A549 (cell line): ENCODE measurements around the gene TCERG1L. TPM values are rescaled to one million over a fixed set of nuclear protein-coding genes. Genes with fewer than 3 reads are reported as not detected.

Experiments
- ATAC-seq, 2 experiments: fragments of 200-7000 bp in 1 of 2; fragments of >200 bp in 1 of 2; cut with Nextera tagmentation in 1 of 2; cut with Tn5 transposase in 1 of 2; 3 replicates each; pipeline versions ENCODE4 v1.8.0 to v1.9.1; 2018 to 2020; ENCODE audit warnings: mild to moderate bottlenecking in 1 of 2, moderate library complexity in 1 of 2
- CTCF ChIA-PET: fragments of 300-600 bp; sonication (Branson Sonifier 250); formaldehyde crosslinking; extraction: SDS; loops from one replicate; lab custom pipeline; 2021; ENCODE audit warnings: antibody characterized with exemption, inconsistent platforms; lab: Yijun Ruan, JAX
- POLR2A ChIA-PET: fragments of 350-600 bp; formaldehyde crosslinking; extraction: SDS; loops from one replicate; lab custom pipeline; 2021; ENCODE audit warnings: antibody characterized with exemption, inconsistent platforms; lab: Yijun Ruan, JAX
- DNase-seq, 2 experiments: peaks; one replicate each; pipeline versions ENCODE4 v3.0.0 to v3.0.0-alpha.2; 2011 to 2016; ENCODE audit warnings: low read depth in 1 of 2, low spot score in 1 of 2
- FAIRE-seq: peaks from 2 replicates; lab custom pipeline; 2011; peaks lifted over from hg19 to GRCh38; lab: Jason Lieb, UNC
- H3K27ac ChIP-seq, 2 experiments: fragments of >200 bp; sonication (Bioruptor Twin); formaldehyde crosslinking; 3 replicates each; pipeline ENCODE4 v1.5.1; 2016 to 2017
- H3K4me1 ChIP-seq: fragments of >200 bp; sonication (Bioruptor Twin); formaldehyde crosslinking; 3 replicates; pipeline ENCODE4 v1.6.1; 2016
- H3K4me2 ChIP-seq: fragments of >200 bp; sonication (Bioruptor Twin); formaldehyde crosslinking; 3 replicates; pipeline ENCODE4 v1.6.1; 2016
- H3K4me3 ChIP-seq: fragments of >200 bp; sonication (Bioruptor Twin); formaldehyde crosslinking; 3 replicates; pipeline ENCODE4 v1.5.1; 2016
- H3K9me3 ChIP-seq: fragments of >200 bp; sonication (Bioruptor Twin); formaldehyde crosslinking; 3 replicates; pipeline ENCODE4 v1.6.1; 2016
- BCL3 ChIP-seq: fragments of >200 bp; sonication (Bioruptor Twin); formaldehyde crosslinking; IDR thresholded peaks from 3 replicates; pipeline ENCODE4 v1.6.1; 2016
- CBX8 ChIP-seq: fragments of 200-600 bp; sonication (generic); IDR thresholded peaks from 2 replicates; pipeline ENCODE4 v1.6.1; 2016
- EHF ChIP-seq: fragments of 250-450 bp; sonication (Bioruptor Pico); IDR thresholded peaks from 2 replicates; pipeline ENCODE4 v1.5.0; 2020; ENCODE audit warnings: mild to moderate bottlenecking
- EHMT2 ChIP-seq: fragments of 200-600 bp; sonication (generic); IDR thresholded peaks from 2 replicates; pipeline ENCODE4 v1.6.1; 2016; ENCODE audit warnings: antibody characterized with exemption, low read depth, mild to moderate bottlenecking, moderate library complexity
- ELK1 ChIP-seq: fragments of 150-350 bp; IDR thresholded peaks from 2 replicates; pipeline ENCODE4 v1.6.1; 2014; ENCODE audit warnings: low read depth, mild to moderate bottlenecking, low read length
- FOSL2 ChIP-seq, 2 experiments: fragments of 450-650 bp in 1 of 2; fragments of >200 bp in 1 of 2; sonication (Bioruptor Twin) in 1 of 2; formaldehyde crosslinking; IDR thresholded peaks; 2 replicates each; pipeline versions ENCODE4 v1.5.0 to v1.6.1; 2016 to 2020; ENCODE audit warnings: mild to moderate bottlenecking in 1 of 2, moderate library complexity in 1 of 2
- GATA3 ChIP-seq: IDR thresholded peaks from 2 replicates; pipeline ENCODE4 v1.6.1; 2012; ENCODE audit warnings: borderline replicate concordance
- JUN ChIP-seq, 2 experiments: fragments of >200 bp; sonication (Bioruptor Twin); formaldehyde crosslinking; IDR thresholded peaks; 2 replicates in 1 of 2; 3 replicates in 1 of 2; pipeline ENCODE4 v1.6.1; 2016 to 2017
- JUNB ChIP-seq: fragments of >200 bp; sonication (Bioruptor Twin); formaldehyde crosslinking; IDR thresholded peaks from 2 replicates; pipeline ENCODE4 v1.6.1; 2016
- KDM1A ChIP-seq: fragments of 200-600 bp; sonication (generic); IDR thresholded peaks from 2 replicates; pipeline ENCODE4 v1.6.1; 2016; ENCODE audit warnings: low read depth, mild to moderate bottlenecking
- KDM5A ChIP-seq: fragments of 200-600 bp; sonication (generic); IDR thresholded peaks from 2 replicates; pipeline ENCODE4 v1.6.1; 2016; ENCODE audit warnings: antibody characterized with exemption, mild to moderate bottlenecking
- MAFK ChIP-seq: fragments of 450-650 bp; IDR thresholded peaks from 2 replicates; pipeline ENCODE4 v1.6.1; 2014; ENCODE audit not compliant: partially characterized antibody
- MAX ChIP-seq: IDR thresholded peaks from 2 replicates; pipeline ENCODE4 v1.6.1; 2012
- MAZ ChIP-seq: fragments of 150-350 bp; IDR thresholded peaks from 2 replicates; pipeline ENCODE4 v1.6.1; 2014; ENCODE audit warnings: antibody characterized with exemption, low read depth, low read length, borderline replicate concordance
- POLR2A ChIP-seq: IDR thresholded peaks from 2 replicates; pipeline ENCODE4 v1.6.1; 2012; ENCODE audit warnings: mild to moderate bottlenecking, low read length
- POLR2AphosphoS2 ChIP-seq: conservative IDR thresholded peaks from 2 replicates; pipeline ENCODE4 v1.6.1; 2012; ENCODE audit warnings: low read length, improper control_type of control experiment, inconsistent platforms
- RAD21 ChIP-seq, 2 experiments: fragments of >200 bp in 1 of 2; sonication (Bioruptor Twin) in 1 of 2; formaldehyde crosslinking in 1 of 2; IDR thresholded peaks in 1 of 2; conservative IDR thresholded peaks in 1 of 2; 2 replicates in 1 of 2; 3 replicates in 1 of 2; pipeline ENCODE4 v1.6.1; 2012 to 2018; ENCODE audit warnings: inconsistent platforms in 1 of 2
- REST ChIP-seq: fragments of 200-600 bp; sonication (generic); IDR thresholded peaks from 2 replicates; pipeline ENCODE4 v1.6.1; 2016; ENCODE audit warnings: antibody characterized with exemption, mild to moderate bottlenecking, moderate library complexity
- RNF2 ChIP-seq: fragments of 200-600 bp; sonication (generic); IDR thresholded peaks from 2 replicates; pipeline ENCODE4 v1.6.1; 2016; ENCODE audit warnings: low read depth, mild to moderate bottlenecking, antibody characterized with exemption, moderate library complexity, borderline replicate concordance
- SMC3 ChIP-seq: fragments of >200 bp; sonication (Bioruptor Twin); formaldehyde crosslinking; IDR thresholded peaks from 3 replicates; pipeline ENCODE4 v1.6.1; 2018; ENCODE audit warnings: inconsistent platforms
- USF2 ChIP-seq: fragments of 450-650 bp; IDR thresholded peaks from 2 replicates; pipeline ENCODE4 v1.6.1; 2014; ENCODE audit warnings: antibody characterized with exemption
- ZNF302 ChIP-seq: fragments of 250-450 bp; sonication (Bioruptor Pico); IDR thresholded peaks from 2 replicates; pipeline ENCODE4 v1.9.0; 2021; ENCODE audit warnings: inconsistent platforms, mild to moderate bottlenecking, moderate library complexity
- ZSCAN20 ChIP-seq: fragments of 250-450 bp; sonication (Bioruptor Pico); IDR thresholded peaks from 2 replicates; pipeline ENCODE4 v1.8.0; 2022; ENCODE audit warnings: mild to moderate bottlenecking, moderate library complexity
- WGBS: methylation state at CpG from one replicate; pipeline ENCODE4 v1.1.6; 2017; ENCODE audit errors: missing lambda C conversion rate; 5-methylcytosine and 5-hydroxymethylcytosine counted together
- polyA plus RNA-seq, 4 experiments: library from polyadenylated mRNA; depleted of rRNA in 3 of 4; stranded (reverse); fragments of >200 nt; fragmentation: RNase III in 1 of 4; extraction: RNeasy Plus Mini Kit Qiagen cat#74134 plus additional on column Dnase treatment in 1 of 4; gene quantifications; 2 replicates in 3 of 4; 3 replicates in 1 of 4; pipeline ENCODE4 v1.2.3, GENCODE V29; 2011 to 2017

The TCERG1L gene
- polyA plus RNA-seq, 2 of the 4 experiments (the other 2 are of a cell fraction), result not detected

- no peaks in the 10 kb centered on the region; the same call in 2 of the 3 replicates for H3K9me3 ChIP-seq
- CTCF ChIA-PET, result no interaction called here
- no peak overlapping the region for H3K27ac ChIP-seq
- H3K4me3 ChIP-seq, result no peak overlapping the region
- TF ChIP-seq ZSCAN20 (CRISPR knock-in tag), result no peak
- no peak for TF ChIP-seq JUN (IDR thresholded peaks at IDR 0.05)
- TF ChIP-seq KDM5A, result no peak
- no peak for TF ChIP-seq USF2
- no peak for TF ChIP-seq RAD21 (conservative IDR thresholded peaks at IDR 0.05 in 1 of 2, IDR thresholded peaks at IDR 0.05 in 1 of 2)
- TF ChIP-seq RNF2, result no peak
- no peak for TF ChIP-seq JUNB
- TF ChIP-seq EHF (CRISPR knock-in tag), result no peak
- no peak for TF ChIP-seq MAFK
- ATAC-seq (no peak), DNase-seq (no peak), FAIRE-seq (no peak)
- POLR2A ChIA-PET, result no interaction called here
- H3K4me2 ChIP-seq, result no peak overlapping the region
- 23% methylated on average over 26 of the region's 26 CpGs for WGBS
- no peaks in the 10 kb centered on the region for H3K4me1 ChIP-seq
These were observed 105.2 kb downstream of the TCERG1L start for GRCh38 chr10:131206111-131206995.

- H3K9me3 ChIP-seq, result no peaks in the 10 kb centered on the region; the same call in 2 of the 3 replicates
- H3K4me1 ChIP-seq, result no peaks in the 10 kb centered on the region
- no peak overlapping the region for H3K4me3 ChIP-seq
- H3K27ac ChIP-seq, result no peak overlapping the region
- TF ChIP-seq REST (no peak), MAZ (no peak), CBX8 (no peak), POLR2AphosphoS2 (no peak), KDM1A (no peak), SMC3 (no peak), ELK1 (no peak), POLR2A (no peak), MAX (no peak), BCL3 (no peak), EHMT2 (no peak), JUNB (no peak), ZNF302 (CRISPR knock-in tag) (no peak), GATA3 (no peak), FOSL2 (IDR thresholded peaks at IDR 0.05) (no peak), FOSL2 (CRISPR knock-in tag; IDR thresholded peaks at IDR 0.05) (no peak), RNF2 (no peak), ZSCAN20 (CRISPR knock-in tag) (no peak)
- TF ChIP-seq, all 56 proteins: peak for 0
- no peak for ATAC-seq
- no peak overlapping the region for H3K4me2 ChIP-seq
- POLR2A ChIA-PET, result no interaction called here
- WGBS, result 7% methylated on average over 9 of the region's 9 CpGs
- CTCF ChIA-PET, result no interaction called here
- DNase-seq, result no peak
- FAIRE-seq, result no peak
These were observed 106.0 kb downstream of the TCERG1L start for GRCh38 chr10:131205556-131205955.
